MCF 10A (cell line): ENCODE measurements around the gene ZBTB5. TPM values are rescaled to one million over a fixed set of nuclear protein-coding genes. Genes with fewer than 3 reads are reported as not detected.

Source experiments
- BruUV-seq: library from RNA; stranded (reverse); fragments of 400-500 nt; replicated peaks from 2 replicates; lab custom pipeline; 2021; lab: Mats Ljungman, UMichigan
- CTCF ChIA-PET: fragments of 300-600 bp; sonication (Branson Sonifier 250); formaldehyde crosslinking; extraction: SDS; loops from one replicate; lab custom pipeline; 2021; ENCODE audit warnings: antibody characterized with exemption, inconsistent platforms; lab: Yijun Ruan, JAX
- POLR2A ChIA-PET: fragments of 300-600, 350-650 bp; sonication (Branson Sonifier 250); formaldehyde crosslinking; extraction: SDS; loops from one replicate; lab custom pipeline; 2020; ENCODE audit warnings: antibody characterized with exemption, inconsistent platforms; lab: Yijun Ruan, JAX
- DNase-seq: peaks from one replicate; pipeline ENCODE4 v3.0.0-alpha.2; 2018; ENCODE audit not compliant: unreplicated experiment
- H3K27ac Mint-ChIP-seq: one replicate; pipeline ENCODE4 v1.8.0; 2022; ENCODE audit warnings: mild to moderate bottlenecking, low read depth, mixed read lengths; ENCODE audit not compliant: unreplicated experiment
- H3K27me3 Mint-ChIP-seq: one replicate; pipeline ENCODE4 v1.8.0; 2022; ENCODE audit warnings: mixed read lengths; ENCODE audit not compliant: insufficient read depth, unreplicated experiment
- H3K36me3 Mint-ChIP-seq: one replicate; pipeline ENCODE4 v1.8.0; 2022; ENCODE audit warnings: mild to moderate bottlenecking, moderate library complexity, mixed read lengths; ENCODE audit not compliant: insufficient read depth, unreplicated experiment
- H3K4me1 Mint-ChIP-seq: one replicate; pipeline ENCODE4 v1.8.0; 2022; ENCODE audit warnings: mixed read lengths; ENCODE audit not compliant: insufficient read depth, unreplicated experiment
- H3K4me3 Mint-ChIP-seq: one replicate; pipeline ENCODE4 v1.8.0; 2022; ENCODE audit warnings: mild to moderate bottlenecking, moderate library complexity, mixed read lengths; ENCODE audit not compliant: unreplicated experiment
- H3K9me3 Mint-ChIP-seq: one replicate; pipeline ENCODE4 v1.8.0; 2022; ENCODE audit warnings: mixed read lengths; ENCODE audit not compliant: unreplicated experiment
- intact Hi-C: fragments of 100-400 bp; cut with micrococcal nuclease; formaldehyde crosslinking; loops from 2 replicates; pipeline ENCODE4 v1.14.1; 2022
- total RNA-seq: library from RNA; stranded (reverse); gene quantifications from 2 replicates; pipeline ENCODE4 v1.2.3, GENCODE V29; 2022
- TF ChIP-seq, protein P1 (sequence below): fragments of 200-600 bp; IDR thresholded peaks from one replicate; pipeline ENCODE4 v1.8.0; 2022; ENCODE audit warnings: antibody characterized with exemption, mild to moderate bottlenecking; ENCODE audit not compliant: unreplicated experiment

The ZBTB5 gene
- total RNA-seq, 1 experiment from 2014 or later = 9.0 TPM

DNA sequence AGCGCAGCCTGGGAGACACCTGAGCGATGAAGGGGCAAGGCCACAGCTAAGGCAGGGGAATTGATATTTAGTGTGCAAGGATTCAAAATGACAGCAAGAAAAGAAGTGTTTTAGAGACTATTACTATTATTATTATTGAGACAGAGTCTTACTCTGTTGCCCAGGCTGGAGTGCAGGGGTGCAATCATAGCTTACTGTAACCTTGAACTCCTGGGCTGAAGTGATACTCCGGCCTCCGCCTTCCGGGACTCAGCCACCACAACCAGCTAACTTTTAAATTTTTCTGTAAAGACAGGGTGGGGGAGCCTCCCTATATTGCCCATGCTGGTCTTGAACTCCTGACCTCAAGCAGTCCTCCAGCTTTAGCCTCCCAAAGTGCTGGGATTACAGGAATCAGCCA lies 46.0 kb downstream of the ZBTB5 start:
- H3K36me3 Mint-ChIP-seq = no peaks in the 10 kb centered on the region
- no TSS peak for BruUV-seq
- peak overlapping the region; percentile 86 for H3K27ac Mint-ChIP-seq
- CTCF ChIA-PET = interaction anchor here (0.6 to 1.4 kb wide), 2 partner anchors 45 to 546 kb away, joined by 3 to 4 read pairs; no protein-coding TSS in a partner anchor
- peaks cover 37% of the 10 kb centered on the region for H3K4me1 Mint-ChIP-seq
- no peaks in the 10 kb centered on the region for H3K27me3 Mint-ChIP-seq
- intact Hi-C loops = loop anchor here (10.0 kb wide), 1 partner anchor 424 kb away; no protein-coding TSS in a partner anchor
- TF ChIP-seq, protein P1, sequence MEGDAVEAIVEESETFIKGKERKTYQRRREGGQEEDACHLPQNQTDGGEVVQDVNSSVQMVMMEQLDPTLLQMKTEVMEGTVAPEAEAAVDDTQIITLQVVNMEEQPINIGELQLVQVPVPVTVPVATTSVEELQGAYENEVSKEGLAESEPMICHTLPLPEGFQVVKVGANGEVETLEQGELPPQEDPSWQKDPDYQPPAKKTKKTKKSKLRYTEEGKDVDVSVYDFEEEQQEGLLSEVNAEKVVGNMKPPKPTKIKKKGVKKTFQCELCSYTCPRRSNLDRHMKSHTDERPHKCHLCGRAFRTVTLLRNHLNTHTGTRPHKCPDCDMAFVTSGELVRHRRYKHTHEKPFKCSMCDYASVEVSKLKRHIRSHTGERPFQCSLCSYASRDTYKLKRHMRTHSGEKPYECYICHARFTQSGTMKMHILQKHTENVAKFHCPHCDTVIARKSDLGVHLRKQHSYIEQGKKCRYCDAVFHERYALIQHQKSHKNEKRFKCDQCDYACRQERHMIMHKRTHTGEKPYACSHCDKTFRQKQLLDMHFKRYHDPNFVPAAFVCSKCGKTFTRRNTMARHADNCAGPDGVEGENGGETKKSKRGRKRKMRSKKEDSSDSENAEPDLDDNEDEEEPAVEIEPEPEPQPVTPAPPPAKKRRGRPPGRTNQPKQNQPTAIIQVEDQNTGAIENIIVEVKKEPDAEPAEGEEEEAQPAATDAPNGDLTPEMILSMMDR = no peak
- no peaks in the 10 kb centered on the region for H3K9me3 Mint-ChIP-seq
- H3K4me3 Mint-ChIP-seq = no peak overlapping the region
- DNase-seq = no peak
- POLR2A ChIA-PET = interaction anchor here (0.6 to 3.0 kb wide), 4 partner anchors 11 to 104 kb away, joined by 3 to 14 read pairs (median 6); partner anchors contain the start of gene ZBTB5

DNA sequence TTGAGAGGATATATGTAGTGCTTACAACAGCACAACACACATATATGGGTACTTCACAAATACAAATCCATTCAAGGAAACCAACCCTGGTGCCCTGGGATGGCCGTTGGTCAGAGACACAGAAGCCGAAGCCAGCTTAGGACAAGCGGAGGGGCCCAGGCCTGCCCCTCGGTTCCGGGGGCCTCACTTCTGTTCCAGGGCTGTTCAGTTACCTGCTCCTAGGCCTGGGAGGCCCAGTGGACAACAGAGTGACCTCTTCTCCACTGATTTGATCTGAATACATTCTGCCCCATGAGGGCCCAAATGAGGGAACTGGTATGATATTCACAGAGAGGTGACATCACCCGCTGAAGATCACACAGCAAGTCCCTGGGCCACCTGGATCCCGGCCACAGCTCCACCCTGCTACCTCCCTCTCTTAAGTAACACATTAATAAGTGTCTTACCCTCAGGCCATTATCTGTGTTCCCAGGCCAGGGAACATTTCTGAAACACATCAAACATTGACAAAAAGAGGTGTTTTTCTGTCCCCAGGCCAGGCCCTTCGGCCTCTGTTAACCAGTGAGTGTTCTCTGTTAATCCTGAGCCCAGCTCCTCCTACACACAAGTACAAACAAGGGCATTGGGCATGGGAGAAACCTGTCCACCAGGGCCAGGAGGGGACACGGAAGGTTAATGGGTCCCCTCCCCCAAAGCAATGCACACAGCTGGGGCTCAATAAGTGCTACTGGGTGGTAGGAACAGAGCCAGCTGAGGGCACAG lies 47.2 kb downstream of the ZBTB5 start:
- BruUV-seq = no TSS peak
- H3K27ac Mint-ChIP-seq = peak overlapping the region; percentile 86

GRCh38 chr9:37417252-37417803 lies 47.9 kb downstream of the ZBTB5 start:
- intact Hi-C loops = loop anchor here (10.0 kb wide), 1 partner anchor 423 kb away; no protein-coding TSS in a partner anchor
- ChIA-PET POLR2A (interaction anchor here (1.0 to 3.0 kb wide), 2 partner anchors 47 to 48 kb away, joined by 3 to 14 read pairs; partner anchors contain the start of gene ZBTB5), CTCF (no interaction called here)
- Mint-ChIP-seq H3K4me1 (peaks cover 44% of the 10 kb centered on the region), H3K27me3 (no peaks in the 10 kb centered on the region), H3K4me3 (no peak overlapping the region), H3K9me3 (no peaks in the 10 kb centered on the region), H3K27ac (peak overlapping the region; percentile 86), H3K36me3 (no peaks in the 10 kb centered on the region)
- no TSS peak for BruUV-seq
- TF ChIP-seq, protein P1 = no peak
- DNase-seq = no peak

More for the DNA sequence above, 47.2 kb downstream of the ZBTB5 start:
- DNase-seq = peak; percentile 18
- TF ChIP-seq, protein P1 = no peak
- H3K27me3 Mint-ChIP-seq = no peaks in the 10 kb centered on the region
- intact Hi-C loops = loop anchor here (10.0 kb wide), 1 partner anchor 423 kb away; no protein-coding TSS in a partner anchor
- no peaks in the 10 kb centered on the region for H3K9me3 Mint-ChIP-seq
- peaks cover 38% of the 10 kb centered on the region for H3K4me1 Mint-ChIP-seq
- ChIA-PET CTCF (interaction anchor here (0.6 to 1.4 kb wide), 3 partner anchors 51 to 1252 kb away, joined by 3 to 4 read pairs (median 3); no protein-coding TSS in a partner anchor), POLR2A (interaction anchor here (0.6 to 3.0 kb wide), 5 partner anchors 12 to 103 kb away, joined by 3 to 14 read pairs (median 4); partner anchors contain the start of gene ZBTB5)
- H3K4me3 Mint-ChIP-seq = no peak overlapping the region
- no peaks in the 10 kb centered on the region for H3K36me3 Mint-ChIP-seq
